Adrenal gland (tissue), 5 donors: ENCODE data around the gene FGD2.

ENCODE experiments used
- CTCF ChIP-seq, 6 experiments: fragments of 450-650 bp in 4 of 6; fragments of 200-600 bp in 2 of 6; sonication (generic) in 1 of 6; IDR thresholded peaks; 1 replicate in 5 of 6; 2 replicates in 1 of 6; pipeline versions ENCODE4 v1.5.1 to v1.8.0; 2016 to 2021; ENCODE audit warnings: antibody characterized with exemption in 6 of 6, mild to moderate bottlenecking in 2 of 6, moderate library complexity in 1 of 6
- POLR2A ChIP-seq, 2 donors: fragments of 450-650 bp; IDR thresholded peaks; one replicate each; pipeline ENCODE4 v1.6.1; 2017; ENCODE audit warnings: antibody characterized with exemption in 2 of 2, mild to moderate bottlenecking in 2 of 2, moderate library complexity in 1 of 2
- donor health status: DM: no; HTN: no; CAD: no.

GRCh38 chr6:36978421-36979346 is 26.8 kb upstream of the FGD2 start:
- TF ChIP-seq CTCF (IDR thresholded peaks at IDR 0.05) (no peak), POLR2A (IDR thresholded peaks at IDR 0.05) (no peak)
